Activated naive CD8-positive, alpha-beta T cell treated with anti-CD3 and anti-CD28 coated beads, Interleukin-2, amount 50 U/mL, for 24 hours (primary cell): Measurements from ENCODE around the gene ABCB8.

Experiments used
- ATAC-seq: fragments of 150-1000 bp; cut with Tn5 transposase; one replicate; pipeline ENCODE4 v1.10.0; 2021
- DNase-seq: peaks from one replicate; pipeline ENCODE4 v3.0.0; 2021
- H3K27ac Mint-ChIP-seq: one replicate; pipeline ENCODE4 v1.8.0; 2021; ENCODE audit warnings: mild to moderate bottlenecking, mixed read lengths
- H3K27me3 Mint-ChIP-seq: one replicate; pipeline ENCODE4 v1.8.0; 2021; ENCODE audit warnings: mixed read lengths
- H3K36me3 Mint-ChIP-seq: one replicate; pipeline ENCODE4 v1.8.0; 2021; ENCODE audit warnings: low read depth, mixed read lengths
- H3K4me1 Mint-ChIP-seq: one replicate; pipeline ENCODE4 v1.8.0; 2021; ENCODE audit warnings: mixed read lengths
- H3K4me3 Mint-ChIP-seq: one replicate; pipeline ENCODE4 v1.8.0; 2021; ENCODE audit warnings: mild to moderate bottlenecking, moderate library complexity, mixed read lengths
- H3K9me3 Mint-ChIP-seq: one replicate; pipeline ENCODE4 v1.8.0; 2021; ENCODE audit warnings: mixed read lengths

The ABCB8 gene

DNA sequence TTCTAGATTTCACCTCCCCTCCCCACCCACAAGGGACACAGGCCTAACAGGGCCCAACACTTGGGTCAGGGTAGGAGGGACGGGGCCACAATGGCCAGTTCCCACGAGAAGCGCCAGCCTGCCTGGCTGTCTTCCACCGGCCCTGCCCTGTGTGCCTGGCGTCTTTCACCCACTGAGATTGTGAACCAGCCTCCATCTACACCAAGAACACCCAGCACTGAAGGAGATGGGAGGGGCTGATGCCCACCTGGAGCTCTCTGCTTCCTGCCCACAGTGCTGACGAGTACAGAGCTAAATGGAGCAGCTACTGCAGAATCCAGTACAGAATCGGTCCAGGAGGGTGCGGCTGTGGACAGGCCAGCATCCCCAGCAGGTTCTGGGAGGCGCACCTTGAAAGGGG lies 17.7 kb downstream of the ABCB8 start:
- no peak overlapping the region for H3K4me3 Mint-ChIP-seq
- DNase-seq (no peak), ATAC-seq (no peak)
- H3K27ac Mint-ChIP-seq, result no peak overlapping the region
- H3K9me3 Mint-ChIP-seq, result no peaks in the 10 kb centered on the region
- H3K36me3 Mint-ChIP-seq, result no peaks in the 10 kb centered on the region
- peaks cover 2% of the 10 kb centered on the region for H3K27me3 Mint-ChIP-seq
- peaks cover 2% of the 10 kb centered on the region for H3K4me1 Mint-ChIP-seq

DNA sequence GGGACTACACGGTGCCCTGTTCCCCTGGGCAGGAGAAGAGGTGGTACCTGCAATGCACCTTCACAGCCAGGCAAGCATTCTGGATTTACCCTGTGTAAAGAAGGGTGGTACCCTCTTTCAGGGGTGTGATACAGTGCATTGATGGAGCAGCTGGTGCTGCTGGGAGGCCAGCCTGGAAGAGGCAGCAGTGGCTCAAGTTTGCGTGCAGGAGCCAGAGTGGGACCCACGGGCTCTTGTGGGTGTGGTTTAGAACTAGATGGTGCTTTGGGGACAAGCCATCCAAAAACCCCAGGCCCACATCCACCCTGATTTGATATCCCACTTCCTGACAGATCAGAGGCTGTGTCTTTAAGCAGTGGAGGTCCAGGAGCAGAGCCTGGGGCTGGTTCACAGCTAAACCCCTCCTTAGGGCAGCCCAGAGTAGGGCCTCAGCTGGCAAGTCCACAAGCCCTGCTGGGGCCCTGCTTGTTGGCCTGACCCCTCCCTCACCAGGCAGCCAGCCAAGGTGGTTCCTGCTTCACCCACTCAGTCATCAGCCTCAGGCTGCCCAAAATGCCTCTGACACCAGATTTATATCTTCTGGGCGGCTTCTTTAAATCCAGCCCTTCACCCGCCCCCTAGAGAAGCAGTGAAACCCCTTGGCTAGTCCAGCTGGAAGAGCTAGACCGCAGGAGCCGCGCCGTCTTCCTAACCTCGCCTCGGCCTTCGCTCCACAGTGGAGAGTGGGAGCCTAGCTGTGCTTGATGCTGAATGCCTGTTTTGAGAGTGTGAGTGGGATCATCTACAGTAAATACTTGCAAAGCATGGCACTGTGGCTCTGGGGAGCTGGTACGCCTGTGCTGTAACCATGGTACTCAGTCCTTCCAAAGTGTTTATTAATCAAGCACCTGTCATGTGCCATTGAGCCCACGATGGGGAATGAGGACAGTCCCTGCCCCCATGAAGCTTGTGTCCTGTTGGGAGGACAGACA lies 18.6 kb downstream of the ABCB8 start:
- Mint-ChIP-seq H3K27me3 (peaks cover 2% of the 10 kb centered on the region), H3K36me3 (no peaks in the 10 kb centered on the region), H3K27ac (no peak overlapping the region), H3K4me3 (no peak overlapping the region), H3K9me3 (no peaks in the 10 kb centered on the region), H3K4me1 (no peaks in the 10 kb centered on the region)
- no peak for DNase-seq
- ATAC-seq, result no peak

DNA sequence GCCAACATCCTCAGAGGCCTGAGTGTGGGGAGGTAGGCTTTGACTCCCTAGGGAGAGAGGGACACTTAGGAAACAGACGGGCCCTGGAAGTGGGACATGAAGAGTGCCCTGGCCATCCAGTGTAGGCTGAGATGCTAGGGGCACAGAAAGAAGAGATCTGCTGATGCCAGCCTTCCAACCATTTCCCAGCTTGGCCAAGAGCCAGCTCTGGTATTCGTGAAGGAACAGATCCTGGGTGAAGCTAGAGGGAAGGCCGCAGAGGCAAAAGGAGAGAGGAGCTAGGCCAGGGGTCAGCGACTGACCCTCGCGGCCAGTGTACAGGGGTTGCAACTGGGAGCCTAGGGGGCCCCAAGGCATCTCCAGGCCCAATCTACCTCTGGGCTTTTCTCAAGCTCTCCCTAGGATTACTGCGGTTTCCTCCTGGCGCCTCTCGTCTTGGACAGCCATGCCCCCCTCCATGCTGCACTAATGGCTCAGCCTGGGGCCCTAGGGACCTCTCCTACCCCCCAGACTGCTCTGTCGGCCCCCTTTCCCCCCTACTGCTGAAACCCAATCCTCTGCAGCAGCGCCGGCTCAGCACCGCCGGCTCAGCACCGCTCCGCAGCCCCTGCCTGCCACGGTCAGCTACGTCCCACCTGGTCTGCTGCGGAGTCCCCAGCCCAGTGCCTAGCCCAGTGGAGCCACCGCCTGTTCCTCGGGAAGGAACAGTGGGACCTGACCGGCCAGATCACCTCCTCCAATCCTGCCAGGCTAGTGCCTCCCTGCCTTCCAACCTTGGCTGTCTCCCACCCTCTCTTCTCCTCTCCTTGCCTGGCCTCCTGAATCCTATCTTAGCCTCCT lies 19.9 kb downstream of the ABCB8 start, which contains the start of gene ASIC3:
ASIC3 (plus strand) TSS at position 556 of the 840 bp plus-strand sequence. CDS start 355 bp downstream, outside the sequence.
- H3K4me1 Mint-ChIP-seq, result peaks cover 2% of the 10 kb centered on the region
- no peak within 1 kb of the TSS for H3K27ac Mint-ChIP-seq
- H3K36me3 Mint-ChIP-seq, result no peaks in the 10 kb centered on the region
- H3K4me3 Mint-ChIP-seq, result no peak within 1 kb of the TSS
- peaks cover 2% of the 10 kb centered on the region for H3K27me3 Mint-ChIP-seq
- ATAC-seq (no peak), DNase-seq (no peak)
- H3K9me3 Mint-ChIP-seq, result no peaks in the 10 kb centered on the region

GRCh38 chr7:151048911-151049463 lies 20.7 kb downstream of the ABCB8 start:
- ATAC-seq, result no peak
- Mint-ChIP-seq H3K4me3 (no peak overlapping the region), H3K9me3 (no peaks in the 10 kb centered on the region), H3K36me3 (no peaks in the 10 kb centered on the region), H3K27me3 (peaks cover 2% of the 10 kb centered on the region), H3K27ac (no peak overlapping the region), H3K4me1 (peaks cover 2% of the 10 kb centered on the region)
- DNase-seq, result no peak

- DNase-seq, result peak; percentile 53
- no peaks in the 10 kb centered on the region for H3K9me3 Mint-ChIP-seq
- H3K36me3 Mint-ChIP-seq, result no peaks in the 10 kb centered on the region
- H3K4me1 Mint-ChIP-seq, result peaks cover 2% of the 10 kb centered on the region
- peaks cover 2% of the 10 kb centered on the region for H3K27me3 Mint-ChIP-seq
- H3K4me3 Mint-ChIP-seq, result no peak overlapping the region
- ATAC-seq, result peak; percentile 52
- H3K27ac Mint-ChIP-seq, result no peak overlapping the region
Observed at GRCh38 chr7:151051108-151051507, 22.9 kb downstream of the ABCB8 start.

- no peak overlapping the region for H3K4me3 Mint-ChIP-seq
- no peaks in the 10 kb centered on the region for H3K9me3 Mint-ChIP-seq
- ATAC-seq (no peak), DNase-seq (no peak)
- peaks cover 2% of the 10 kb centered on the region for H3K27me3 Mint-ChIP-seq
- H3K36me3 Mint-ChIP-seq, result no peaks in the 10 kb centered on the region
- peaks cover 15% of the 10 kb centered on the region for H3K4me1 Mint-ChIP-seq
- no peak overlapping the region for H3K27ac Mint-ChIP-seq
Observed at GRCh38 chr7:151053096-151053495, 24.8 kb downstream of the ABCB8 start.

DNA sequence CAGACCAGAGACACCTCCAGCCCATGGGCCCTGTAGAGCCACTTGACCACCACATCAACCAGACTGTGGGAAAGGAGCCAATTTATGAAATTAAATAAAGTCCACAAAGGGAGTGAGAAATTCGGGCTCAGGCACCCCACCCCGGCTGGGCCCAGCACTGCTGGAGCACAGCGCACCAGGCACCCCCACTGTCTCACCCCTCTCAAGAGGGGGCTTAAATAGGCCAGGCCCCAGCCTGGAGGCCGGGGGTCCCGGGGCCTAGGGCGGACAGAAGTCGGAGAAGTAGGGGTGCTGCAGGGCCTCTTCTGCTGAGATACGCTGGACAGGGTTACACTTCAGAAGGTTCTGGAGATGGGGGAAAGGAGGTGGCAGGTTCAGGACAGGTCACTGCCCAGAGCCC lies 25.5 kb downstream of the ABCB8 start:
- ATAC-seq (no peak), DNase-seq (no peak)
- Mint-ChIP-seq H3K27me3 (peaks cover 2% of the 10 kb centered on the region), H3K9me3 (no peaks in the 10 kb centered on the region), H3K4me1 (peaks cover 20% of the 10 kb centered on the region), H3K36me3 (no peaks in the 10 kb centered on the region), H3K4me3 (no peak overlapping the region), H3K27ac (no peak overlapping the region)

DNA sequence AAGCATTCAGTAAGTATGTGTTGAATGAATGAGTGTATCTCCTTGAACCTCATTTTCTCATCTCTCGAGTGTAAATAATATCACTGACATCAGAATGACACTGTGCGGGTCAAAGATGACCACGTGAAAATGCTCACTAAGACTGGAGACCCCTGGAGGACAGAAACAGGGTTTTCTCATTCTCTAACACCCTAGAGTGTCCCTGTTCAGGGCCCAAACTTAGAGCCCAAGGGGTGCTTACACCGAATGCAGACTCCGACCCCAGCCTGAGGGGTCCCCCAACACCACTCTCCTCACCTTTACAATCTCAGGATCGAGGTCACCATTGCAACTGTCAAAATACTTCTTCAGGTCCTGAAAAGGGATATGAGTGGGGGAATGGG lies 28.0 kb downstream of the ABCB8 start:
- ATAC-seq (no peak), DNase-seq (no peak)
- Mint-ChIP-seq H3K9me3 (no peaks in the 10 kb centered on the region), H3K4me3 (peak overlapping the region; percentile 90), H3K4me1 (peaks cover 35% of the 10 kb centered on the region), H3K36me3 (no peaks in the 10 kb centered on the region), H3K27ac (no peak overlapping the region), H3K27me3 (no peaks in the 10 kb centered on the region)

DNA sequence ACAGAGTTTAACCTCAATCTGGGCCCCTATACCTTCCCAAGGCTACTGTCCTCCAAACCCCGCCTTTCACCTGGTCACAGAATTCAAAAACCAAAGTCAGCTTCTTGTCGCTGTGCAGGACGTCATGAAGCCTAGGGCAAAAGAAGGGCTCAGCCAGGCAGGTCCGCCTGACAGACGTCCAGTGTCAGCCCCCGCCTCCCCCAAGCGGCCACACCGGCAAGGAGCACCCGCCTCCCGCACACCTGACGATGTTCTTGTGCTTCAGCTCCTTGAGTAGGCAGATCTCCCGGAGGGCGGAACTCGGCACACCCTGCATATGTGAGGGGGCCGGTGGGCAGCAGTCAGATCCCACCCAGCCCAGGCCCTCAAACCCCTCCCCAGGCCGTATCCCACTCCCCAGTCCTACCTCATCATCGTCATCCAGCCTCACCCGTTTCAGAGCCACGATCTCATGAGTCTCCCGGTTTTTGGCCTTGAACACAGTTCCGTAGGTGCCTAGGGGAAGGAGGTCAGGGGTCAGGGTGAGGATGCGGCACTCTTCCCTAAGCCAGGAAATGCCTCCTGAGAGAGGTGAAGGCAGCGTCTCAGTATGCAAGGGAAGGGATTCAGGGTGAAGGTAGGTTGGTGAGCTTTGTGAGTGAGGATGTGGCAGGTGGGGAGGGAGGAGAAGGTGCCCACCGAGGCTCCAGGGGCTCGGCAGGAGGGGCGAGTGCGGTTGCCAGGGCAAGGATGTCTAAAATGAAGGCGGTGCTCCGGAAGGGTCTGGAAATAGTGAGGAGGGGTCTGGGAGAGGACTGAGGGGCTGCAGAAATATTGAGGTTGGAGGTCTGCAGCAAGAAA lies 28.6 kb downstream of the ABCB8 start:
- Mint-ChIP-seq H3K27ac (peak overlapping the region; percentile 76), H3K4me3 (peak overlapping the region; percentile 90), H3K4me1 (peaks cover 39% of the 10 kb centered on the region), H3K9me3 (no peaks in the 10 kb centered on the region), H3K27me3 (no peaks in the 10 kb centered on the region), H3K36me3 (no peaks in the 10 kb centered on the region)
- ATAC-seq (no peak), DNase-seq (no peak)

DNA sequence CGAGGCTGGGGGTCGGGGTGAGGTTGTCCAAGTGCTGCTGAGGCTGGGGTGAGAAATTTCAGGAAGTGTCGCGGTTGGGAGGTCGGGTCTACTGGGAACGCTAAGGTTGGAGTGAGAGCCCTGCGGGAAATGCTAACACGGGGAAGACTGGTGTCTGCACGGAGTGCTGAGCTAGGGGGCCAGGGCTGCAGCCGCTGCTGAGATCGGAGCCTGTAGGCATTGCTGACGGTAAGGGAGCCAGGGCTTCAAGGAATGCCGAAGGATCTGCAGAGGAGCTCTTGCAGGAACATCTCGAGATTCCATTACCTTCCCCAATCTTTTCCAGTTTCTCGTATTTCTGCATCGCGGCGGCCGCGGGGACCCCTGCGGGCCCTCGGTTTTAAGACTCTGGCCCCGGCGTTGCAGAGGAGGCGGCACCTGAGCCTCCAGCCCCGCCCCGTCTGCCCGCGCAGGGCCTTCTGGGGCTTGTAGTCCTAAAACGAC lies 29.3 kb downstream of the ABCB8 start, which contains the start of gene CDK5:
CDK5 (minus strand) TSS at position 392 of the 483 bp plus-strand sequence; CDS start at position 343, 49 bp downstream.
- Mint-ChIP-seq H3K36me3 (no peaks in the 10 kb centered on the region), H3K4me1 (peaks cover 38% of the 10 kb centered on the region), H3K4me3 (peak within 1 kb of the TSS; percentile 90), H3K27ac (peak within 1 kb of the TSS; percentile 95), H3K27me3 (no peaks in the 10 kb centered on the region), H3K9me3 (no peaks in the 10 kb centered on the region)
- no peak for ATAC-seq
- DNase-seq, result no peak

- peak overlapping the region; percentile 95 for H3K27ac Mint-ChIP-seq
- H3K36me3 Mint-ChIP-seq, result no peaks in the 10 kb centered on the region
- ATAC-seq, result peak; percentile 96
- H3K9me3 Mint-ChIP-seq, result no peaks in the 10 kb centered on the region
- H3K4me1 Mint-ChIP-seq, result peaks cover 37% of the 10 kb centered on the region
- peak; percentile 96 for DNase-seq
- no peaks in the 10 kb centered on the region for H3K27me3 Mint-ChIP-seq
- H3K4me3 Mint-ChIP-seq, result peak overlapping the region; percentile 90
Observed at GRCh38 chr7:151057989-151058780, 29.9 kb downstream of the ABCB8 start.

- Mint-ChIP-seq H3K4me3 (peak overlapping the region; percentile 90), H3K27me3 (no peaks in the 10 kb centered on the region), H3K36me3 (no peaks in the 10 kb centered on the region), H3K27ac (peak overlapping the region; percentile 95), H3K4me1 (peaks cover 37% of the 10 kb centered on the region), H3K9me3 (no peaks in the 10 kb centered on the region)
- ATAC-seq, result no peak
- DNase-seq, result no peak
Observed at GRCh38 chr7:151058781-151059366, 30.6 kb downstream of the ABCB8 start.
